Loucy (cell line): ENCODE measurements around the gene GALNT10.

ENCODE experiments used
- H2AFZ ChIP-seq: fragments of 200-600 bp; sonication (generic); 2 replicates; pipeline ENCODE4 v1.6.0; 2016; ENCODE audit warnings: antibody characterized with exemption, mild to moderate bottlenecking, low read length, moderate library complexity
- H3F3A ChIP-seq: fragments of 200-600 bp; 2 replicates; pipeline ENCODE4 v1.6.0; 2016; ENCODE audit warnings: antibody characterized with exemption, low read depth, mild to moderate bottlenecking
- H3K27me3 ChIP-seq: fragments of 200-600 bp; sonication (generic); 2 replicates; pipeline ENCODE4 v1.6.1; 2014; ENCODE audit warnings: low read length, mild to moderate bottlenecking; ENCODE audit not compliant: insufficient read depth, poor library complexity, severe bottlenecking
- H3K36me3 ChIP-seq: fragments of 200-600 bp; sonication (generic); 2 replicates; pipeline ENCODE4 v1.6.1; 2016; ENCODE audit warnings: low read length; ENCODE audit not compliant: insufficient read depth
- H3K4me1 ChIP-seq: fragments of 200-600 bp; sonication (generic); 2 replicates; pipeline ENCODE4 v1.5.1; 2014; ENCODE audit warnings: low read length, mild to moderate bottlenecking; ENCODE audit not compliant: insufficient read depth, poor library complexity, severe bottlenecking
- H3K4me2 ChIP-seq: fragments of 200-600 bp; sonication (generic); 2 replicates; pipeline ENCODE4 v1.6.0; 2014; ENCODE audit warnings: antibody characterized with exemption, low read length, low read depth, mild to moderate bottlenecking; ENCODE audit not compliant: poor library complexity, severe bottlenecking
- H3K4me3 ChIP-seq: fragments of 200-600 bp; sonication (generic); 2 replicates; pipeline ENCODE4 v1.5.1; 2014; ENCODE audit warnings: low read length, mild to moderate bottlenecking, mixed read lengths; ENCODE audit not compliant: poor library complexity, severe bottlenecking
- H3K79me2 ChIP-seq: fragments of 200-600 bp; sonication (generic); 2 replicates; pipeline ENCODE4 v1.6.1; 2014; ENCODE audit warnings: low read length; ENCODE audit not compliant: insufficient read depth
- H3K9ac ChIP-seq: fragments of 200-600 bp; sonication (generic); 2 replicates; pipeline ENCODE4 v1.6.0; 2014; ENCODE audit warnings: mild to moderate bottlenecking, low read depth, low read length, moderate library complexity; ENCODE audit not compliant: poor library complexity, severe bottlenecking
- H3K9me2 ChIP-seq: fragments of 200-600 bp; sonication (generic); replicated peaks from 2 replicates; pipeline ENCODE4 v1.6.1; 2016; ENCODE audit warnings: low read depth, low read length, mixed read lengths
- H3K9me3 ChIP-seq: fragments of 200-600 bp; sonication (generic); 2 replicates; pipeline ENCODE4 v1.6.1; 2014; ENCODE audit warnings: mild to moderate bottlenecking, antibody characterized with exemption, low read length, low read depth; ENCODE audit not compliant: insufficient read depth
- H4K20me1 ChIP-seq: fragments of 200-600 bp; sonication (generic); 2 replicates; pipeline ENCODE4 v1.6.0; 2014; ENCODE audit warnings: antibody characterized with exemption, low read length, mild to moderate bottlenecking; ENCODE audit not compliant: insufficient read depth, poor library complexity, severe bottlenecking
- EZH2phosphoT487 ChIP-seq: fragments of 200-600 bp; IDR thresholded peaks from 2 replicates; pipeline ENCODE4 v1.6.1; 2018; ENCODE audit warnings: antibody characterized with exemption, mild to moderate bottlenecking, moderate library complexity, borderline replicate concordance
- TF ChIP-seq, protein P1 (sequence below): fragments of 200-600 bp; sonication (generic); conservative IDR thresholded peaks from 2 replicates; pipeline ENCODE4 v1.5.1; 2014; ENCODE audit warnings: mild to moderate bottlenecking, antibody characterized with exemption, low read length

The GALNT10 gene

DNA sequence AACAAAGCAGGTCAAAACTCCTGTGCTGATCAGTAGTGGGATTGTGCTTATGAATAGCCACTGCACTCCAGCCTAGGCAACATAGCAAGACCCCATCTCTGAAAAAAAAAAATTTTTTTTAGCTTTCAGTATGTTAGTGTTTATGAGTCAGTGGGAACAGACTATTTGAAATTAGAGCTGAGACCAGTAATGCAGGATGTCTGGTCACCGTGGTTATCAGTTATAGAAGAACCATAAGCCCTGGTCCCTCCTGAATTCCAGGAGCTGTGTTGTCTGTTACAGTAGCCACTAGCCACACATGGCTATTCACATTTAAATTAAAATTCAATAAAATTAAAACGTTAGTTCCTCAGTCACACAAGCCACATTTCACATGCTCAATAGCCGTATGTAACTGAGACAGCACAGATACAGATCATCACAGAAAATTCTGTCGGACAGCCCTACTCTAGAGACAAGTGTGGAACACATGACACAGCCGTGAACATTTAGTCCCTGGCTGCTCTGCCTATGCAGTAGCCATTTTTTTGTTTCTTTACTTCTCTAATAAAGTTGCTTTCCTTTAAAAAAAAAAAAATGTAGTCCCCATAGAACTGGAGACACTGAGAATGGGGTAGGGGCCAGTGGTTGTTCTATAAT is 159.2 kb downstream of the GALNT10 start:
- no peak overlapping the region for H2AFZ ChIP-seq
- H3K4me3 ChIP-seq, result no peak overlapping the region
- H3K27me3 ChIP-seq, result no peaks in the 10 kb centered on the region
- H3K79me2 ChIP-seq, result no peaks in the 10 kb centered on the region
- H3K9ac ChIP-seq, result no peak overlapping the region
- no peak overlapping the region for H3K4me2 ChIP-seq
- no peaks in the 10 kb centered on the region for H4K20me1 ChIP-seq
- H3K9me2 ChIP-seq, result no peaks in the 10 kb centered on the region
- H3K36me3 ChIP-seq, result no peaks in the 10 kb centered on the region
- H3F3A ChIP-seq, result no peaks in the 10 kb centered on the region
- no peaks in the 10 kb centered on the region for H3K4me1 ChIP-seq
- TF ChIP-seq, protein P1, sequence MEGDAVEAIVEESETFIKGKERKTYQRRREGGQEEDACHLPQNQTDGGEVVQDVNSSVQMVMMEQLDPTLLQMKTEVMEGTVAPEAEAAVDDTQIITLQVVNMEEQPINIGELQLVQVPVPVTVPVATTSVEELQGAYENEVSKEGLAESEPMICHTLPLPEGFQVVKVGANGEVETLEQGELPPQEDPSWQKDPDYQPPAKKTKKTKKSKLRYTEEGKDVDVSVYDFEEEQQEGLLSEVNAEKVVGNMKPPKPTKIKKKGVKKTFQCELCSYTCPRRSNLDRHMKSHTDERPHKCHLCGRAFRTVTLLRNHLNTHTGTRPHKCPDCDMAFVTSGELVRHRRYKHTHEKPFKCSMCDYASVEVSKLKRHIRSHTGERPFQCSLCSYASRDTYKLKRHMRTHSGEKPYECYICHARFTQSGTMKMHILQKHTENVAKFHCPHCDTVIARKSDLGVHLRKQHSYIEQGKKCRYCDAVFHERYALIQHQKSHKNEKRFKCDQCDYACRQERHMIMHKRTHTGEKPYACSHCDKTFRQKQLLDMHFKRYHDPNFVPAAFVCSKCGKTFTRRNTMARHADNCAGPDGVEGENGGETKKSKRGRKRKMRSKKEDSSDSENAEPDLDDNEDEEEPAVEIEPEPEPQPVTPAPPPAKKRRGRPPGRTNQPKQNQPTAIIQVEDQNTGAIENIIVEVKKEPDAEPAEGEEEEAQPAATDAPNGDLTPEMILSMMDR, result no peak
- no peak for TF ChIP-seq EZH2phosphoT487
- H3K9me3 ChIP-seq, result no peaks in the 10 kb centered on the region

DNA sequence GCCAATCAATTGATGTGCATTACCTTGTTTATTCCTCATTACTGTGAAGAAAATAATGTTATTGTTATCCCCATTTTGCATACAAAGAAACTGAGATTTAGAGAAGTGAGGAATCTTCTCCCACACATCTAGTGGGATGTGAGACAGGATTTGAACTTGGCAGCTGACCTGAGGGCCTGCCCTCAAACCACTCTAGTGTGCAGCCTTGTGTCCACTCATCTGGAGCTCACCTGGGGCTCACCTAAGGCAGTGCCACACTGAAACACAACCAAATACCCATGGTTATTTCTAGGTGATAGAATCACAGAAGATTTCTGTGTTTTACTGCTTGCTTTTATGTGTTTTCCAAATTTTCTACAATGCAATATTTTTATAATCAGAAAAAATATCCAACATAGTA is 160.6 kb downstream of the GALNT10 start:
- Histone ChIP-seq H2AFZ (no peak overlapping the region), H3K79me2 (no peaks in the 10 kb centered on the region), H3K9ac (no peak overlapping the region), H4K20me1 (no peaks in the 10 kb centered on the region), H3K9me2 (no peaks in the 10 kb centered on the region), H3K4me2 (no peak overlapping the region), H3F3A (no peaks in the 10 kb centered on the region), H3K4me1 (peaks cover 5% of the 10 kb centered on the region), H3K27me3 (no peaks in the 10 kb centered on the region), H3K9me3 (no peaks in the 10 kb centered on the region), H3K36me3 (no peaks in the 10 kb centered on the region), H3K4me3 (no peak overlapping the region)
- TF ChIP-seq, protein P1, result no peak
- no peak for TF ChIP-seq EZH2phosphoT487

DNA sequence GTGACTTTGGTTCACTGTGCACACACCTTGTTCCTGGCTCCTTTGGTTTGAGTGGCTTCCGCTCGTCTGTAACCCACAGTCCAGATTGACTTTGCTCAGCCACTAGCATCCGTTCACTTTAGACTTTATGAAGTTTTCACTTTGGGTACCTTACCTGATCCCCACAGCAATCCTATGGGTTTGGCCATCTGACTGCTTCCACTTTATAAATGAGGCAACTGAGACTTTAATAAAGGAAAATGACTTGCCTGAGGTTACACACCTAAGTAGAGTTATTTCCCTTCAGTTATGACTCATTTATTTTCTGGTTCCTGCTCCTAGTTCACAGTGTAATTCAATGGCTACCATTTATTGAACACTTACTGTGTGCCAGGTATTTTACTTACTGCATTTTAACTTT is 161.0 kb downstream of the GALNT10 start:
- Histone ChIP-seq H3K4me3 (no peak overlapping the region), H3K36me3 (no peaks in the 10 kb centered on the region), H3K79me2 (no peaks in the 10 kb centered on the region), H3K9me3 (no peaks in the 10 kb centered on the region), H3K27me3 (no peaks in the 10 kb centered on the region), H4K20me1 (no peaks in the 10 kb centered on the region), H3F3A (no peaks in the 10 kb centered on the region), H3K4me2 (no peak overlapping the region), H3K9ac (no peak overlapping the region), H3K9me2 (no peaks in the 10 kb centered on the region), H3K4me1 (peaks cover 5% of the 10 kb centered on the region), H2AFZ (no peak overlapping the region)
- TF ChIP-seq, protein P1, result no peak
- no peak for TF ChIP-seq EZH2phosphoT487
